Measurements from ENCODE around the gene GREM1. TPM values are rescaled to one million over a fixed set of nuclear protein-coding genes. Genes with fewer than 3 reads are reported as not detected.

The GREM1 gene
- polyA plus RNA-seq, 1 of the 3 experiments (the other 2 are of a cell fraction): 23.9 TPM

GRCh38 chr15:32738666-32739065, 20.9 kb downstream of the GREM1 start:
- H3K4me3 ChIP-seq (ENCODE audit: low read depth in 2 of 2, low read length in 1 of 2): no peak overlapping the region
- no peaks in the 10 kb centered on the region for H3K27me3 ChIP-seq (ENCODE audit: insufficient read depth)
- no peak overlapping the region for H3K27ac ChIP-seq (ENCODE audit: low read depth in 2 of 2, low read length in 1 of 2)
- DNase-seq: no peak
- no peaks in the 10 kb centered on the region for H4K20me1 ChIP-seq (ENCODE audit: insufficient read depth)
- no peak for TF ChIP-seq CTCF (IDR thresholded peaks at IDR 0.05)
- TF ChIP-seq USF1 (IDR thresholded peaks at IDR 0.05; ENCODE audit: borderline replicate concordance, low read depth): no peak
- no peak for TF ChIP-seq CHD2 (IDR thresholded peaks at IDR 0.05; ENCODE audit: low read length, partially characterized antibody)
- H3K79me2 ChIP-seq (ENCODE audit: insufficient read depth): no peaks in the 10 kb centered on the region
- no peaks in the 10 kb centered on the region for H3K4me1 ChIP-seq (ENCODE audit: control insufficient read depth in 1 of 2, insufficient read depth in 2 of 2, low read depth in 1 of 2, low read length in 1 of 2)
- WGBS (ENCODE audit: low lambda C conversion rate): 67% methylated on average over 1 of the region's 1 CpG
- no peaks in the 10 kb centered on the region for H3K9me3 ChIP-seq
- H3K9me2 ChIP-seq: no peaks in the 10 kb centered on the region
- H3F3A ChIP-seq (replicated peaks; ENCODE audit: insufficient read depth): peaks cover 90% of the 10 kb centered on the region
- H3K36me3 ChIP-seq (replicated peaks in 1 of 2; ENCODE audit: control insufficient read depth in 1 of 2, insufficient read depth in 2 of 2, low read length in 1 of 2): peaks cover 0 to 41% of the 10 kb centered on the region in 2 experiments
- no peak overlapping the region for H3K4me2 ChIP-seq
- no peak overlapping the region for H3K9ac ChIP-seq
- ChIA-PET POLR2A (no interaction called here), CTCF (interaction anchor here (0.8 kb wide), 1 partner anchor 198 kb away, joined by 3 read pairs; no protein-coding TSS in a partner anchor)
- H2AFZ ChIP-seq (ENCODE audit: low read depth): no peak overlapping the region

- no peaks in the 10 kb centered on the region for H3K4me1 ChIP-seq (ENCODE audit: control insufficient read depth in 1 of 2, insufficient read depth in 2 of 2, low read depth in 1 of 2, low read length in 1 of 2)
- 50% methylated on average over 1 of the region's 1 CpG for WGBS (ENCODE audit: low lambda C conversion rate)
- H3K9me2 ChIP-seq: no peaks in the 10 kb centered on the region
- no peaks in the 10 kb centered on the region for H3K27me3 ChIP-seq (ENCODE audit: insufficient read depth)
- no peak overlapping the region for H2AFZ ChIP-seq (ENCODE audit: low read depth)
- H3K9ac ChIP-seq: no peak overlapping the region
- no peaks in the 10 kb centered on the region for H3K9me3 ChIP-seq
- ChIA-PET CTCF (interaction anchor here (0.8 to 1.3 kb wide), 2 partner anchors 105 to 197 kb away, joined by 3 read pairs; no protein-coding TSS in a partner anchor), POLR2A (no interaction called here)
- DNase-seq: no peak
- no peak overlapping the region for H3K4me2 ChIP-seq
- H3K36me3 ChIP-seq (replicated peaks in 1 of 2; ENCODE audit: control insufficient read depth in 1 of 2, insufficient read depth in 2 of 2, low read length in 1 of 2): peaks cover 0 to 33% of the 10 kb centered on the region in 2 experiments
- no peak overlapping the region for H3K4me3 ChIP-seq (ENCODE audit: low read depth in 2 of 2, low read length in 1 of 2)
- no peaks in the 10 kb centered on the region for H4K20me1 ChIP-seq (ENCODE audit: insufficient read depth)
- peaks cover 81% of the 10 kb centered on the region for H3F3A ChIP-seq (replicated peaks; ENCODE audit: insufficient read depth)
- H3K79me2 ChIP-seq (ENCODE audit: insufficient read depth): no peaks in the 10 kb centered on the region
- H3K27ac ChIP-seq (ENCODE audit: low read depth in 2 of 2, low read length in 1 of 2): no peak overlapping the region
- TF ChIP-seq MAX (IDR thresholded peaks at IDR 0.05; ENCODE audit: low read depth) (no peak), SIN3A (IDR thresholded peaks at IDR 0.05; ENCODE audit: borderline replicate concordance, low read depth, low read length) (no peak), GABPA (IDR thresholded peaks at IDR 0.05; ENCODE audit: low read depth) (no peak), JUND (IDR thresholded peaks at IDR 0.05) (no peak), RAD21 (IDR thresholded peaks at IDR 0.05; ENCODE audit: low read length) (no peak), RFX5 (IDR thresholded peaks at IDR 0.05; ENCODE audit: low read length) (no peak), NFIC (IDR thresholded peaks at IDR 0.05; ENCODE audit: borderline replicate concordance) (no peak), USF2 (IDR thresholded peaks at IDR 0.05; ENCODE audit: borderline replicate concordance, low read depth, low read length) (no peak), POLR2AphosphoS5 (IDR thresholded peaks at IDR 0.05; ENCODE audit: low read depth, low read length) (no peak), CHD2 (IDR thresholded peaks at IDR 0.05; ENCODE audit: low read length, partially characterized antibody) (no peak), SMC3 (IDR thresholded peaks at IDR 0.05; ENCODE audit: low read depth, low read length) (no peak), RXRA (IDR thresholded peaks at IDR 0.05; ENCODE audit: borderline replicate concordance, low read depth) (no peak), FOXM1 (IDR thresholded peaks at IDR 0.05; ENCODE audit: low read depth) (no peak), ZBTB33 (IDR thresholded peaks at IDR 0.05; ENCODE audit: borderline replicate concordance, low read depth) (no peak), EZH2phosphoT487 (IDR thresholded peaks at IDR 0.05; ENCODE audit: borderline replicate concordance, low read depth) (no peak)
Observed at GRCh38 chr15:32739522-32740063, 21.8 kb downstream of the GREM1 start.

Data from SK-N-SH (cell line).